SW 1271 (cell line): ENCODE measurements around the gene CELF2.
"Not testable (repeated sequence)": the region's sequence is repeated elsewhere in the genome, so short reads cannot be mapped to it uniquely, and the experiment has no call there.

Experiments
- DNase-seq, 2 experiments: peaks; one replicate each; lab custom pipeline; 2025; lab: John Stamatoyannopoulos, UW

CELF2 gene

DNA sequence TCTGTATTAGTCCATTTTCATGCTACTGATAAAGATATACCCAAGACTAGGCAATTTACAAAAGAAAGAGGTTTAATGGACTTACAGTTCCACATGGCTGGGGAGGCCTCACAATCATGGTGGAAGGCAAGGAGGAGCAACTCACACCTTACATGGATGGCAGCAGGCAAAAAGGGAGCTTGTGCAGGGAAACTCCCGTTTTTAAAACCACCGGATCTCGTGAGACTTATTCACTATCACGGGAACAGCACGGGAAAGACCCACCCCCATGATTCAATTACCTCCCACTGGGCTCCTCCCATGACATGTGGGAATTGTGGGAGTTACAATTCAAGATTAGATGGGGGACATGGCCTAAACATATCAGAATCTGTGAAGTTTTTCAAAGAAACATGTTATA lies 329.9 kb downstream of the CELF2 start:
- DNase-seq: not testable (repeated sequence)

DNA sequence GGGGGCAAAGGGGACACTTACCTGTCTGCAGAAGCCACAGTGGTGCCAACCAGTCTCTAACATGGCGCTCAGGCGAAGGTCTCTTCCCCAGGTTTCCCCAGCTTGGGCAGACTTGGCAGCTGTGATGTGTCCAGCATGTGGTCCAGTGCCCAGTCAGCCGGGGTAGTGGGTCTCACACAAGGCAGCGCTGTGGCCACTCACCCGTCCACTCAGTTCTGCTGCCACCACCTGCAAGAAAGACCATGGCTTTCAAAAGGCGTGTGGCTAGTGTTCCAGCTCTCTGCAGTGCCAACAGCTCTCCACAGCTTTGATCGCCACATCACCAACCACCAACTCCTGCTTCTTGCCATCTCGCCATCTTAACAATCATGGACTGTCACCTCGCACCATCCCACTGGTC lies 334.1 kb downstream of the CELF2 start:
- DNase-seq: no peak

DNA sequence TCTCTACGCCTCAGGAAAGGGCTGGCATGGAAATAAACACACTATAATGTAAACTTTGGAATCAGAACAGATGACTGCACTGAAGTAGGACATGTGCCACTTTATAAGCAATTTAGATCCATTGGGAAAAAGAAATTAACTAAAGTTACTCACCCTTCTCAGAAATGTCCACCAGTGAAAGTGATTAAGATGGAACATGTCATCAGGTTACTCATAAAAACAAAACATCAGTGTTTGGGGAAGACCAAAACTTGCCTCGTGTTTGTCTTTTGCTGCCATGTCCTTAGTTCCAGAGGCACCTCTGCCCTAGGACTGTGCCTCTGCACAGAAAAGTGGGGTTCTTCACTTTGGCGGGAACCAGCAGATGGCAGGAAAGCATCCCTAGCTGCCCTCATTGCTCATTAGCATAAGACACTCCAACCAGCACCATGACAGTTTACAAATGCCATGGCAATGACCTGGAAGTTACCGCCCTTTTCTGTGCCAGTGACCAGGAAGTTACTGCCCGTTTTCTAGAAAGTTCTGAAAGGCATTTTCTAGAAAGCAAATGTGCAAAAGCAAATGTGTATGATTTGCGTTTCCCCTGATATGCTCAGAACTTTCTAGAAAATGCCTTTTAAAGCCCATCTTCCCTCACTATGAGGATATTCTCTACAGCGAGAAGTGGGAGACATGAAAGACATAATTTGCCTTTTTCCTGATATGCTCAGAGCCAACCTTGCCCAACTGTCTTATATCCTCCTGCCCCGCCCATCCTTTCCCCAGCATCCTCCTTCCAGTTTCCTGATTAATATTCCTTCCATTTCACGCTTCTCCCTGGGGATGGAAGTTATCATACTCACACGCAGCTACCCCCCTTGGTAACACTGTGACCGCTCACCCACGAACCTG lies 335.6 kb downstream of the CELF2 start:
- no peak for DNase-seq

DNA sequence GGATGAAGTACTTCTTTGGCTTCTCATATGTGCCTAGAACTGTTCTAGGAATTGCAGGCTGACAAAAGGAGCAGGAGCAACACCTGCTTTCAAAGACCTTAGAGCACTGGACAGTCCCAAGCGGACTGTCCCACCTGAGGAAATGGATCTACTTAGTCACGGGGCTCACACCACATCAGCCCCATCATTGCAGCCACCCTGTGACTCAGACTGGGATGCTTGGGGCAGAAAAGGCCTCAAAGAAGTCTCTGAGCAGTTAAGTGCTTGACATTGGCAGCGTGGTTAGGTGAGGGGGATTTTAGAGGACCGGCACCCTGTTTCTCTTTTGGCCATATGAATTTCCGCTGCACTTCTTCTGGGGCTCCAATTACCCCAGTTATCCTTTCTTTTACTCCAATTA lies 337.2 kb downstream of the CELF2 start:
- no peak for DNase-seq

DNA sequence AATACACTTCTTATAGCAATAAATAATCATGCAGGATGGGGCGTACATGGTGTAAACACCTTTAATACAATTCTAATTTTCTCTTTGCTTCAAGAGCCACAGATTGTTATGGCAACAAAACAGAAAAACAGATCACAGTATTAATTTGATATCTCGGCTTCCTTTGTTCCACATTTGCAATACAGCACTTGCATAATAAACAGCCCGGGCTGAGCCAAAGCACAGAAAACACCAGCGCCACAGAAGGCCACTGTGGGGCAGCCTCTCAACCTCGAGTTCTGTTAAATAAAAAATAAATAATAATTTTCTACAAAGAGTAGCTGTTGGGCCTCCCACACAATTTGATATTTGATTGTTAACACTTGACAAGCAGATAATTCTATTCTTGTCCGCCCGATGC lies 337.9 kb downstream of the CELF2 start:
- DNase-seq: no peak

DNA sequence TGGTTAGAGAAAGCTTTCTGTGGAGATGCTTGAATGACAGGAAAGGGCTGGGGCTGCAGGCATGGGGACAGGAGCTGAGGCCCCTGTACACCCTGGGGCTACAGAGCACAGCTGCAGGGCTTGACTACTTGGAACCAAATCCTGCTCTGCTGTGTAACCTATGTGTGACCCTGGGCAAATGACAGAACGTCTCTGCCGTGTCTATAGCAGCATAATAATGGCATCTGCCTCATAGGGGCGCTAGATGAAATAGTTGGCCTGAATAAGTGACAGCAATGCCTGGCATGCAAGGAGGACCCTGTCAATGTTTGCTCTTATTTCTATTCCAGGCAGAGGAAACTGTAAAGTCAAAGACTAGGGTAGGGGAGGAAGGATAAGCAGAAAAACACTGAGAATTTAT lies 339.8 kb downstream of the CELF2 start:
- DNase-seq: no peak

DNA sequence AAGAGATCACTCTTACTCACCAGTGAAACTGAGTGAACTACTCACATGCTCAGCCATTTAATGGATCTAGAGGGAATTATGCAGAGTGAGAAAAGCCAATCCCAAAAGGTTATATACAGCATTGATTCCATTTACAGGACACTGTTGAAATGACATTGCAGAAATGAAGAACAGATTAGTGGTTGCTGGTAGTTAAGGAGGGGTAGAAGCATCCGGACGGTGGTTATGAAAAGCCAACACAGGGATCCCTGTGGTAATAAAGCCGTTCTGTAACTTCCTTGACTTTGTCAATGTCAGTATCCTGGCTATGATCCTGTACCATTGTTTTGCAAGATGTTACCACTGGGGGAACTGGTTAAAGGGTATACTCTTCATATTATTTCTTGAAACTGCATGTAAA lies 340.3 kb downstream of the CELF2 start:
- no peak for DNase-seq

DNA sequence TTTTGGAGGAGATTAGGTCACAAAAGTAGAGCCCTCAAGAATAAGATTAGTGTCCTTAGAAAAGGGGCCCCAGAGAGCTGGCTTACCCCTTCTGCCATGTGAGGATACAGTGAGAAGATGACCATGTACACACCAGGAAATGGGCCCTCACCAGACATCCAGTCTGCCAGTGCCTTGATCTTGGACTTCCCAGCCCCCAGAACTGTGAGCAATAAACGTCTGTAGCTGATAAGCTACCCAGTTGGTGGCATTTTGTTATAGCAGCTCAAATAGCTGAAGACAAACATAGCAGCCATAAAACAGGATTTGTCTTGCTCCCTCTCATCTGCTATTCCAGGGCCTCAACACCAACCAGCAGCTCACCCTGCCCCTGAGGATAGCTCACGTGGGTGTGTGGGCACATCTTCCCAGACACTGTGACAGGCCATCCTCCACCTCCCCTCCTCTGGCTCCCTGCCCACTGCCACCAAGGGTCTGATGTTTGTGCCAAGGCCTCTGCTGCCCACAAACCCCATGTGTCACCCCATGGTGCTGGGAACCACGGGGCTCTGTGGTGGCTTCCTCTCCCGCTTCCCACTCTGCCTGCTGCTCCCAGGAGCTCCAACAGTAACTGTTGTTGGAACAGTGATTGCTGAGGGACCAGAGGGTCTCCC lies 341.4 kb downstream of the CELF2 start:
- no peak for DNase-seq

DNA sequence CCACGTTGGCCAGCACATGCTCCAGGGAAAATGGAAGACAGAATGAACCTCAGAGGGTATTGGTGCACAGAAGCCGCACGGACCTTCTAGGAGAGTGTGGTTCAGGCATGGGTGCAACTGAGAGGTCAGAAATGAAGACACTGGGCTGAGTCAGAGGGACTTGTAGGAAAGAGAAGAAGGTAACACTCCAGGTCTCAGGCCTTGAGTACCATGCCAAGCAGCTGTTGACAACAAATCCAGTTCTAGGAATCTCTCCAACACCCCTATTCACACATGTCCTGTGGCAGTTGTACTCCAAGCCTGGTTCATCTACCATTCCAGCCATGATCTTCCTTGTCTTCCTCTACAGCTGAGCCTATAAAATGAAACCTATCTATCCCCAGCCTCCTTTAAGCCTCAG lies 342.2 kb downstream of the CELF2 start:
- DNase-seq: no peak

DNA sequence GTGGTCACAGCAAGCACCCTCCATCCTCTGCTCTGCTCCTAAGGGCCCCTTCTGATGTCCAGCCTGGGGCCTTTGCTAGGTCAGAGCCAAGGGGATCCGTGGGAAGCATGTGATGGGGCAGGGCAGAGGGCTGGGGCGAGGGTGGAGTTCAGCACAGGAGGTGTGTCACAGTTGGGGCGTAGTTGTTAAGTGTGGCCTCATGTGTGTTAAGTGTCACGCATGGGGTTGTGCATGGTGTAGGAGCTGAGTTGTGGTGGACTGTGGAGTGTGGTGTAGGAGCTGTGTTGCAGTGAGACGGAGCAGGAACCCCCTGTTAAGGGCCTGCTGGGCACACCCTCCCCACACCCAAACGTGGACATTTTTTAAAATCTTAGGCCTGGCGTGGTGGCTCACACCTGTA lies 345.8 kb downstream of the CELF2 start:
- DNase-seq: no peak

DNA sequence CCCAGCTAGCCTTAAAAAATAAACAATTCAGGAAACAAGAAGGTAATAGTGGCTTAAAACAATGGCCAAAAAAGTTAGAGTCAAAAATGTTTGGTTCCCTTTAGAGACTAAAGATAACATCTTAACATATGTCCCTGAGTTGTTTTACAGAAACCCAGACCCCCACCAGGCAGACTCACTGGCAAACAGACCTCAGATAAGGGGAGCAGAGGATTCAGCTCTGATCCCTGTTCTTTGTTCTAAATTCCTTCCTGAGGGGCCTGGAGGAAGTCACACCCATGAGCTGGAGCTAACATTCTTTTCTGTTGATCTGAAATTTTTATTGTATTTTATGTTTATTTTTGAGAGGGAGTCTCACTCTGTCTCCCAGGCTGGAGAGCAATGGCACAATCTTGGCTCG lies 346.6 kb downstream of the CELF2 start:
- no peak for DNase-seq

DNA sequence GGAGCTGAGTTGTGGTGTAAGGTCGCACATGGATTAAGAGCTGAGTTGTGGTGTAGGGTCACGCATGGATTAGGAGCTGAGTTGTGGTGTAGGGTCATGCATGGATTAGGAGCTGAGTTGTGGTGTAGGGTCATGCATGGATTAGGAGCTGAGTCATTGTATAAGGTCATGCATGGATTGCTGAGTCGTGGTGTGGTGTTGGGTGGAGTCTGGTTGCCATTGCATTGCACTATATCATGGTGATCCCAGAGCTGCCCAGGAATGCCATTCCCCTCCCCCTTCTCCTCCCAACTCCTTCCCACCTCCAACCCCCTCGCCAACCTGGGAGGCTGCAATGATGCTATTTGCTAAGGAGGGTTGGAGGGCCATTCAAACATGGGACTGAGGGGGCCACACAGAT lies 349.2 kb downstream of the CELF2 start:
- DNase-seq: not testable (repeated sequence)

DNA sequence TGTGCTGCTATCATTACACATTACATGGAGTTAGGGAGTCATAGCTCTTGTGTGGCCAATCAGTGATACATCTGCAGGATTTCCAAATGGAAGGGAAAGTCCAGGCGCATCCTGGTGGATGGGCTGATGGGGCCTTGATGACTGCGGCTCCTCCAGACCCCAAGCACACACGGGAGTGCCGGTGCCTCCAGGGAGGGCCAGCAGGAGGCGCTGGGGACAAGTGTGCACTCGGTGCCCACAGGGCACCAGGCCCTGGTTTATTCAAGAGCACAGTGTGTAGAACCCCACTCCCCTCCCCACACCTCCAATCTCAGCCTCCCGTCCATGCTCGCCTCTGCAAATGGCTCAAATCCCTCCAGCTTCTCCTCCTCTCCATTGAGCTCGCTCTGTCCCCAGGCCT lies 349.8 kb downstream of the CELF2 start:
- no peak for DNase-seq

DNA sequence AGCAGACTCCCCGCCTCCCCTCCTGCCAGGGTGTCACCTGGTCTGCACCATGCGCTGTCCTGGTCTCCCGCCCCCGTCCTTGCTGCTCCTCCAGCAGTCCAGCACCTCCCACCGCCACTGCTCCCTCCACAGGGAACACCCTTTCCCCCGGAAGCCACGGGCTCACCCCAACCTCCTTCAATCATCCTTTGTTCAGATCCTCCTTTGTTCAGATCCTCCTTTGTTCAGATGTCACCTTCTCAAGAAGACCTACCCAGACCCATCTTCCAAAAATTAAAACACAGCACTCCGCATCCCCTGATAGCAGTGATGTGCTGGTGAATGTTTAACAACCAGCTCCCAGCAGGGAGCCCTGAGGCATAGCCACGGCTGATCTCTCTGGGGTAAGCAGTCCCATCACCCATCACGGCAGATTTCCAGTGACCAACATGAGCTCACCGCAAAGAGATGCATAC lies 356.1 kb downstream of the CELF2 start:
- DNase-seq: no peak

DNA sequence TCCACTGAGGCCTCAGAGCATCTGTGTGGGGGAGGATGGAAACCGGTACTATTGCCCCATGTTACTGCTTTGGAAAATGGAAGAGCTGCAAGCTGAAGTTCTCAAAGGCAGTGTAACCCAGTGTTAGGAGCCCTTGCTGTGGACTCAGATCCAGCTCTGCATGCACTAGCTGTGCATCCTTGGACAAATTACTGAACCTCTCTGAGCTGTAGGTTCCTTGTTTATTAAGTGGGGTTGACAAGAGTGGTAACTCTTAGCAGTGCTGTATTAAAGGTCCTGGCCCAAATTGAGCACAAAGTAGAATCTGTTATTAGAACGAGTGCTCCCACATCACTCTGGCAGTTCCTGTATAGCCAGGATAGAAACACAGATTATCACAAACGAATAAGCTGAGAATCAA lies 359.6 kb downstream of the CELF2 start:
- DNase-seq: no peak

DNA sequence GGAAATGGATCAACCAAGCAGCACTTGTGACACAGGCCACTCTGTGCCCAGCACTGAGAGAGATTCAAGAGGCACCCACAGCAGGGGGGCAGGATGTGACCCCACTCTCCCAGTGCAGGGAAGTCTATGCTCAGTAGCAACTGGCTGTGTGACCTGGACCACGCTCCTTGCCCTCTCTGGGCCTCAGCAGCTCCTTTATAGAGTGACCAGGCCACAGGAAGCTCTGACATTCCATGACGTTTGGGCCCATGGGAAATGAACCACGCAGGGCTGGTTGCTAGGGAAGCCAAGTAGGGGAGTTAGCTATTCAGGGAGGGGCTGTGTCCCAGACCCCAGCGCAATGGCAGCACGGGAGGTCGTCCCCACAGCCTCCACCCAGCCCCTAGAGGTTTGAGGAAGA lies 361.2 kb downstream of the CELF2 start:
- no peak for DNase-seq

DNA sequence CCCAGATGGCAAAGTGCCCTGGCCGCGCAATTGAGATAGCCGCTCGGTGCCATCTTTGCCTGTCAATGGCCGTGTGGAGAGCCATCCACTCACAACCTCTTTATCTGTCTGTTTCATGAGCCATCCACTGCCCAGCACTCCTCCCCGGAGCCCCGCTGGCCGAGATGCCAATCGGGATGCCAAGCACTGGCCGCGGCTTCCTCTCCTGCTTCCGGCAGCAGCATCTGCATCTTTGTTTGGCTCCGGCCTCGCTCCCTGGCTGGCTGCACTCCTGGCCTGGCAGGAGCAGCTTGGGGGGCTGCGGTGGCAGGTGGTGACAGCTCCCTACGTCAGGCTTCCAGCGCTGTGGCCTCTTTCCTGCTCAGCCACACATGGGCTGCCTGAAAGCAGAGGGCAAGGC lies 362.1 kb downstream of the CELF2 start:
- no peak for DNase-seq

DNA sequence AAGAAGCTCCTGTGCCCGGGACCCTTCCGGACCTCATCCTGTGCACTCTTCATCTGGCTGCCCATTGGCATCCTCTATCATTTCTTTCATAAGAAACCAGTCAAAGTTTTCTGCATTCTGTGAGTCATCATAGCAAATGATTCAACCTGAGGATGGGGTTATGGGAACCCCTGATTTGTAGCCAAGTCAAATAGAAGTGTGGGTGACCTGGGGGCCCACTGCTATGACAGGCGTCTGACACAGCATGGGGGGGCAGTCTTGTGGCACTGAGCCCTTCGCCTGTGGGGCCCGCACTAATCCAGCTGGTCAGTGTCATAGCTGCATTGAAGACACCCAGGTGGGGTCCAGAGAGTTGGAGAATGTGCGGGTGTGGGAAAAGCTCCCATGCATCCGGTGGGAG lies 363.4 kb downstream of the CELF2 start:
- DNase-seq: no peak

DNA sequence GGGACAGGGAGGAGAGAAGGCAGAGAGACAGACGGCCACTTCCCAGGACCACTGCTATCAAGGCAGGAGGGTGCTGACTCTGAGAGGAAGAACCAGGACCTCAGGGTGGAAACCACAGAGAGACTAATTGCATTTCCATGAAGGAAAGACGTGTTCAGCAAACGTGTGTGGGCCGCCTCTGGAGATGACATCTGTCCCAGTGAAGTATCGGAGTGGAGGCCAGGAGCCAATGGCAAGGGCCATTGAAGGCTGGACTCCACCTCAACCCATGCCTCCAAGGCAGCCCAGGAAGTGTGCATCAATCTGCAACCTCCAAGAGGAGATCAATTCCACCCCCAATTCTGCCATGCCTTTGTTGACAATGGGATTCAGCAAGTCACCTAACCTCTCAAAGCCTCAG lies 363.8 kb downstream of the CELF2 start:
- DNase-seq: no peak

DNA sequence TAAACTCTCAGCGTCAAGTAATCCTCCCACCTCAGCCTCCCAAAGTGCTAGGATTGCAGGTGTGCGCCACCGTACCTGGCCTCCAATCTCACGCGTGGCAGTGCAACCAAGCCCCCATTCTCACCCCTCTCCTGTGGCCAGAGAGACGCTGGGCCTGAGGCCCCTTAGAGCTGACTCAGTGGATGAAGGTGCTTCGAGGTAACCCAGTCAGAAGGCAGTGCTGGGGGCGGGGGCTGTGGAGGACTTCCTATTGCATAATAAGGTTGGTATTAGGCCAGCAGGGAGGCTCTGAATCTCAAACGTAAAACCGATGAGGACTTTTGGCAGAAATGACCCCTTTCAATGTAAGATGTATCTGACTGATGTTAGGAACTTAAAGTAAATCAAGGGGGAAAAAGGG lies 364.5 kb downstream of the CELF2 start:
- DNase-seq: no peak

DNA sequence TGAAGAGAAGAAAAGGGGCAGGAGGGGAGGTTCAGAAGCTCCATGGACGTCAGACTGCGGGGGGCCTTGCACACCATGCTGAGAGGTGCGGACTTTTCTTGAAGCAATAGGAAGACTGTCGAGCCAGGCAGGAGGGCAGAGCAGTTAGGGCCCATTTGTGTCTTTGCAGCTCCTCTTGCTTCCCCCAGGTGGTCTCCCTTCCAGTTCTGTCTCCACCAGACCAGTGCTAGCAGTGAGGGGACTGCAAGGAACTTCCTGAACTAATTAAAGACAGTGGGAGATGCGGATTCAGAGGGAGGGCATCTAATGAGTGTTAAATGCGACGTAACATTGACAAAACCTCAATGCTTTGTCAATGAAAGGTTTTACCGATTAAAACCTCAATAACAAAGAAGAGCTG lies 368.4 kb downstream of the CELF2 start:
- no peak for DNase-seq
